H1 (cell line): Measurements from ENCODE around the gene AVL9. TPM values are rescaled to one million over a fixed set of nuclear protein-coding genes. Genes with fewer than 3 reads are reported as not detected.

Source experiments
- CTCF ChIA-PET: fragments of 300-600 bp; sonication (Branson Sonifier 250); formaldehyde crosslinking; loops from one replicate; lab custom pipeline; 2021; ENCODE audit not compliant: partially characterized antibody; lab: Charles Lee
- POLR2A ChIA-PET: fragments of 300-600 bp; sonication (Branson Sonifier 250); formaldehyde crosslinking; loops from one replicate; lab custom pipeline; 2021; ENCODE audit warnings: inconsistent platforms; ENCODE audit not compliant: partially characterized antibody; lab: Charles Lee
- DNase-seq, 2 experiments: peaks; one replicate each; pipeline versions ENCODE4 v3.0.0 to v3.0.0-alpha.2; 2010 to 2022; ENCODE audit warnings: low spot score in 2 of 2, low read depth in 1 of 2, mixed read lengths in 1 of 2
- FAIRE-seq: peaks from 2 replicates; lab custom pipeline; 2011; peaks lifted over from hg19 to GRCh38; lab: Jason Lieb, UNC
- H2AFZ ChIP-seq: 2 replicates; pipeline ENCODE4 v1.8.1; 2012; ENCODE audit warnings: low read length, inconsistent platforms
- H2AK5ac ChIP-seq: 2 replicates; pipeline ENCODE4 v1.6.1; 2013; ENCODE audit warnings: low read depth, low read length
- H2BK120ac ChIP-seq: replicated peaks from 2 replicates; pipeline ENCODE3; 2013; ENCODE audit warnings: low read depth, low read length, inconsistent platforms
- H2BK12ac ChIP-seq: 2 replicates; pipeline ENCODE4 v1.6.1; 2013; ENCODE audit warnings: low read depth, low read length
- H2BK15ac ChIP-seq: 2 replicates; pipeline ENCODE4 v1.6.1; 2013; ENCODE audit warnings: low read length
- H2BK20ac ChIP-seq: 2 replicates; pipeline ENCODE4 v1.6.1; 2013; ENCODE audit warnings: low read length
- H2BK5ac ChIP-seq: 2 replicates; pipeline ENCODE4 v1.6.1; 2013; ENCODE audit warnings: low read depth, low read length
- H3K14ac ChIP-seq: 2 replicates; pipeline ENCODE4 v1.6.1; 2013; ENCODE audit warnings: inconsistent platforms; ENCODE audit not compliant: insufficient read length
- H3K18ac ChIP-seq: 2 replicates; pipeline ENCODE4 v1.6.1; 2013; ENCODE audit warnings: low read length; ENCODE audit errors: extremely low read depth
- H3K23ac ChIP-seq: 2 replicates; pipeline ENCODE4 v1.6.1; 2013; ENCODE audit warnings: inconsistent platforms; ENCODE audit not compliant: insufficient read length
- H3K23me2 ChIP-seq: 2 replicates; pipeline ENCODE4 v1.6.1; 2013; ENCODE audit warnings: low read depth, low read length
- H3K27ac ChIP-seq: 2 replicates; pipeline ENCODE4 v1.6.1; 2011; ENCODE audit warnings: low read depth, low read length, inconsistent platforms
- H3K27me3 ChIP-seq, 4 experiments: replicated peaks in 1 of 4; 1 replicate in 1 of 4; 2 replicates in 3 of 4; pipeline versions ENCODE4 v1.6.1 to v1.8.1; 2011 to 2013; ENCODE audit warnings: low read length in 3 of 4, mild to moderate bottlenecking in 3 of 4, inconsistent platforms in 2 of 4, mixed read lengths in 2 of 4, moderate library complexity in 1 of 4; ENCODE audit not compliant: control insufficient read depth in 3 of 4, insufficient read depth in 3 of 4; ENCODE audit errors: extremely low read depth in 1 of 4
- H3K36me3 ChIP-seq, 4 experiments: 2 replicates each; pipeline versions ENCODE4 v1.6.1 to v1.8.1; 2011 to 2013; ENCODE audit warnings: mild to moderate bottlenecking in 4 of 4, low read length in 3 of 4, moderate library complexity in 2 of 4, control low read depth in 1 of 4, inconsistent platforms in 1 of 4; ENCODE audit not compliant: insufficient read depth in 4 of 4, control insufficient read depth in 2 of 4
- H3K4ac ChIP-seq: replicated peaks from 2 replicates; pipeline ENCODE3; 2013; ENCODE audit warnings: low read length, low read depth, mixed read lengths, inconsistent platforms; ENCODE audit not compliant: insufficient read length
- H3K4me1 ChIP-seq, 4 experiments: replicated peaks in 1 of 4; 1 replicate in 1 of 4; 2 replicates in 3 of 4; pipeline versions ENCODE4 v1.6.1 to v1.8.1; 2011 to 2013; ENCODE audit warnings: low read length in 3 of 4, inconsistent platforms in 2 of 4, mixed read lengths in 1 of 4; ENCODE audit not compliant: insufficient read depth in 4 of 4, control insufficient read depth in 3 of 4
- H3K4me2 ChIP-seq, 2 experiments: 2 replicates each; pipeline versions ENCODE4 v1.6.1 to v1.8.1; 2011 to 2013; ENCODE audit warnings: low read depth in 2 of 2, low read length in 2 of 2, control low read depth in 1 of 2, inconsistent platforms in 1 of 2, mild to moderate bottlenecking in 1 of 2; ENCODE audit not compliant: insufficient read depth in 1 of 2
- H3K4me3 ChIP-seq, 4 experiments: fragments of 200-600, 300-600 bp in 1 of 4; sonication (generic), shearing (Covaris generic), sonication (Bioruptor Twin) in 1 of 4; 2 replicates each; pipeline versions ENCODE4 v1.5.1 to v1.8.1; 2011 to 2016; ENCODE audit warnings: low read length in 4 of 4, low read depth in 3 of 4, control low read depth in 2 of 4, inconsistent platforms in 2 of 4, mild to moderate bottlenecking in 2 of 4, mixed read lengths in 1 of 4, moderate library complexity in 1 of 4; ENCODE audit not compliant: insufficient read depth in 2 of 4; ENCODE audit errors: extremely low read depth in 1 of 4
- H3K56ac ChIP-seq: replicated peaks from 2 replicates; pipeline ENCODE3; 2013; ENCODE audit warnings: low read depth, mild to moderate bottlenecking, mixed read lengths, low read length, inconsistent platforms; ENCODE audit not compliant: insufficient read length
- H3K79me1 ChIP-seq: 2 replicates; pipeline ENCODE4 v1.6.1; 2013; ENCODE audit warnings: low read depth, low read length, control low read depth
- H3K79me2 ChIP-seq, 2 experiments: 2 replicates each; pipeline versions ENCODE4 v1.6.1 to v1.8.1; 2012 to 2013; ENCODE audit warnings: low read length in 2 of 2, mild to moderate bottlenecking in 2 of 2, inconsistent platforms in 1 of 2; ENCODE audit not compliant: insufficient read depth in 2 of 2, control insufficient read depth in 1 of 2
- H3K9ac ChIP-seq, 4 experiments: replicated peaks in 1 of 4; 1 replicate in 1 of 4; 2 replicates in 3 of 4; pipeline versions ENCODE4 v1.6.1 to v1.8.1; 2011 to 2013; ENCODE audit warnings: low read depth in 3 of 4, low read length in 3 of 4, control low read depth in 2 of 4, mild to moderate bottlenecking in 2 of 4, moderate library complexity in 2 of 4, inconsistent platforms in 1 of 4; ENCODE audit errors: extremely low read depth in 1 of 4
- H3K9me3 ChIP-seq, 2 experiments: 2 replicates each; pipeline versions ENCODE4 v1.6.1 to v1.8.1; 2012 to 2013; ENCODE audit warnings: mild to moderate bottlenecking in 2 of 2, moderate library complexity in 2 of 2, control low read depth in 1 of 2, inconsistent platforms in 1 of 2, low read depth in 1 of 2, low read length in 1 of 2, mixed read lengths in 1 of 2; ENCODE audit not compliant: insufficient read depth in 2 of 2
- H4K20me1 ChIP-seq, 2 experiments: replicated peaks in 1 of 2; 2 replicates each; pipeline versions ENCODE3 to v1.8.1; 2011 to 2013; ENCODE audit warnings: inconsistent platforms in 2 of 2, low read length in 2 of 2, mild to moderate bottlenecking in 1 of 2; ENCODE audit not compliant: insufficient read depth in 2 of 2, control insufficient read depth in 1 of 2
- H4K5ac ChIP-seq: 2 replicates; pipeline ENCODE4 v1.6.1; 2013; ENCODE audit warnings: low read length, low read depth, mixed read lengths, inconsistent platforms; ENCODE audit not compliant: insufficient read length
- H4K8ac ChIP-seq: 2 replicates; pipeline ENCODE4 v1.8.0; 2013; ENCODE audit warnings: mild to moderate bottlenecking, moderate library complexity, low read length, inconsistent platforms; ENCODE audit not compliant: insufficient read depth; ENCODE audit errors: extremely low read depth
- H4K91ac ChIP-seq: replicated peaks from 2 replicates; pipeline ENCODE3; 2013; ENCODE audit warnings: low read length, mixed read lengths, inconsistent platforms; ENCODE audit not compliant: insufficient read length
- SP4 ChIP-seq: IDR thresholded peaks from 2 replicates; pipeline ENCODE4 v1.6.1; 2012; ENCODE audit warnings: low read length, inconsistent platforms
- WGBS, 2 experiments: shearing (Covaris generic) in 1 of 2; methylation state at CpG; one replicate each; pipeline versions ENCODE4 v1.1.6 to v1.1.7; 2013 to 2015; ENCODE audit warnings: low lambda C conversion rate in 2 of 2, mixed read lengths in 2 of 2, inconsistent platforms in 1 of 2, low coverage in 1 of 2, missing lambda C conversion rate in 1 of 2; ENCODE audit not compliant: insufficient replicate concordance in 2 of 2, insufficient coverage in 1 of 2, insufficient read length in 1 of 2; ENCODE audit errors: extremely low coverage in 1 of 2, missing lambda C conversion rate in 1 of 2; 5-methylcytosine and 5-hydroxymethylcytosine counted together
- polyA plus RNA-seq, 7 experiments: library from polyadenylated mRNA; depleted of rRNA in 3 of 7; stranded (reverse) in 5 of 7; unstranded in 2 of 7; fragments of >200 nt in 5 of 7; fragments of 200-250 nt in 2 of 7; gene quantifications; 1 replicate in 5 of 7; 2 replicates in 1 of 7; 4 replicates in 1 of 7; pipeline versions ENCODE4 v1.2.1 to v1.2.3, GENCODE V29; 2011 to 2013; ENCODE audit warnings: missing spikeins in 2 of 7, mixed read lengths in 2 of 7
- total RNA-seq: library from RNA; stranded (reverse); fragmentation: NEBNext Ultra II Directional; extraction: Animal tissue kit (Norgen Biotek cat#: 25700); gene quantifications from 2 replicates; pipeline ENCODE4 v1.2.1, GENCODE V29; 2021

AVL9 gene
- total and polyA plus RNA-seq, 2 of the 8 experiments (the other 6 are each of a cell fraction or from before 2014, with no cell fraction given): 15.5 to 42.1 TPM

DNA sequence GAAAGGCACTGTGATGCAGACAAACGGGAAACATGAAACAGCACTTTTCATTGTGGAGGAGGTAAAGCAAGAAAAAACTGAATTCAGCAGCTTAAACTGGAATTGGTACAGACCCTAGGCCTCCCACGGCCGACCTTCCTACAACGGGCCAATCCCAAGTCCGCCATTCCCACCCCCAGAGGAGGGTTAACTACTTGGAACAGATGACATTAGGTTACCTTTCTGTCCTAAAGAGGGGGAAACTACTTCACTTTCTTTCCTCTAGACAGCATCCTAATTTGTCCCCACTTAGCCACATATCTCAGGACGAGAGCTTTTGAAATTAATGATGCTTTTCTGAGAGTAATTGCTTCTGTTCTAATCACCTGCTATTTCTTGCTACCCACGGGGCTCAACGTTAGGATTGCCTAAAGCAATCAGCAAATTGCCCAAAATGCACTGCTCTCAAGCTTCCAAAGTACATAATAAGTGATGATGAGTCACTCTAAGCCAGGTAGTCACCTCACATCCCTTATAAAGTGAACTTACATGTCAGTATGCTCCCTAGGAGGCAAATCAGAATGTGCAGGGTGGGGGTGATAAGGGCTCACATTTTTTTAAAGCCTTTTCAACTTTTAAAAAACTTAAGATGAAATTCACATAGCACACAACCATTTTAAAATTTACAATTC lies 41.8 kb upstream of the AVL9 start:
- no peak overlapping the region for H3K9ac ChIP-seq
- no peak overlapping the region for H3K56ac ChIP-seq
- H3K4ac ChIP-seq: no peak overlapping the region
- no peak overlapping the region for H3K4me3 ChIP-seq
- H3K9me3 ChIP-seq: peaks cover 0 to 5% of the 10 kb centered on the region in 2 experiments; a peak in 1 of 4 replicates
- H3K36me3 ChIP-seq: no peaks in the 10 kb centered on the region
- no peak overlapping the region for H4K8ac ChIP-seq
- no peak overlapping the region for H2BK120ac ChIP-seq
- 76% methylated on average over 8 of the region's 8 CpGs; no CpG with 5 or more reads in 1 of the 2 experiments for whole genome bisulfite sequencing, 2 experiments
- no peak overlapping the region for H3K27ac ChIP-seq
- H4K5ac ChIP-seq: no peak overlapping the region
- no peak overlapping the region for H2BK12ac ChIP-seq
- H3K79me1 ChIP-seq: no peaks in the 10 kb centered on the region
- CTCF ChIA-PET: no interaction called here
- no peak overlapping the region for H2BK5ac ChIP-seq
- H2AFZ ChIP-seq: no peak overlapping the region
- H3K27me3 ChIP-seq: no peaks in the 10 kb centered on the region
- no peaks in the 10 kb centered on the region for H4K20me1 ChIP-seq
- no peaks in the 10 kb centered on the region for H3K79me2 ChIP-seq
- DNase-seq (no peak), FAIRE-seq (no peak)
- H3K4me2 ChIP-seq: no peak overlapping the region
- no peak overlapping the region for H4K91ac ChIP-seq
- no peak overlapping the region for H3K23ac ChIP-seq
- H2BK15ac ChIP-seq: no peak overlapping the region
- no peaks in the 10 kb centered on the region for H3K4me1 ChIP-seq
- no peaks in the 10 kb centered on the region for H3K23me2 ChIP-seq
- no peak overlapping the region for H3K14ac ChIP-seq
- H2BK20ac ChIP-seq: no peak overlapping the region
- POLR2A ChIA-PET: interaction anchor here (1.3 kb wide), 1 partner anchor 8 kb away, joined by 3 read pairs; no protein-coding TSS in a partner anchor
- no peak overlapping the region for H3K18ac ChIP-seq
- no peak overlapping the region for H2AK5ac ChIP-seq
- no peak for TF ChIP-seq SP4
